Endothelial cell of umbilical vein (primary cell): Measurements from ENCODE around the gene RNF11. TPM values are rescaled to one million over a fixed set of nuclear protein-coding genes. Genes with fewer than 3 reads are reported as not detected.

ENCODE experiments used
- BruUV-seq: library from RNA; stranded (reverse); fragments of 400-500 nt; replicated peaks from 2 replicates; lab custom pipeline; 2021; lab: Mats Ljungman, UMichigan
- CTCF ChIA-PET: fragments of 300-600, 350-600 bp; sonication (Branson Sonifier 250); formaldehyde crosslinking; loops from one replicate; lab custom pipeline; 2021; ENCODE audit warnings: antibody characterized with exemption, inconsistent platforms; lab: Charles Lee
- POLR2A ChIA-PET: fragments of 300-600, 350-600 bp; sonication (Branson Sonifier 250); formaldehyde crosslinking; loops from one replicate; lab custom pipeline; 2021; ENCODE audit warnings: antibody characterized with exemption, inconsistent platforms; lab: Charles Lee
- DNase-seq: peaks from one replicate; pipeline ENCODE4 v3.0.0-alpha.2; 2011; ENCODE audit warnings: low read depth, low spot score
- FAIRE-seq: peaks from 2 replicates; lab custom pipeline; 2011; peaks lifted over from hg19 to GRCh38; lab: Jason Lieb, UNC
- H2AFZ ChIP-seq: 2 replicates; pipeline ENCODE4 v1.6.0; 2012; ENCODE audit warnings: low read depth, low read length, control low read depth, inconsistent platforms
- H3K27ac ChIP-seq: 2 replicates; pipeline ENCODE4 v1.5.1; 2011; ENCODE audit warnings: low read depth, mild to moderate bottlenecking, control low read depth, low read length, moderate library complexity; ENCODE audit not compliant: insufficient read depth
- H3K27me3 ChIP-seq, 2 experiments: 2 replicates each; pipeline versions ENCODE4 v1.6.0 to v1.6.1; 2011; ENCODE audit warnings: low read length in 2 of 2, mixed read lengths in 1 of 2; ENCODE audit not compliant: control insufficient read depth in 2 of 2, insufficient read depth in 2 of 2
- H3K36me3 ChIP-seq, 2 experiments: 2 replicates in 1 of 2; 3 replicates in 1 of 2; pipeline ENCODE4 v1.5.1; 2011; ENCODE audit warnings: low read length in 2 of 2, mild to moderate bottlenecking in 1 of 2, moderate library complexity in 1 of 2; ENCODE audit not compliant: control insufficient read depth in 2 of 2, insufficient read depth in 2 of 2; ENCODE audit errors: extremely low read depth in 1 of 2
- H3K4me1 ChIP-seq: 3 replicates; pipeline ENCODE4 v1.5.1; 2011; ENCODE audit warnings: mild to moderate bottlenecking, low read length; ENCODE audit not compliant: control insufficient read depth, insufficient read depth; ENCODE audit errors: extremely low read depth
- H3K4me2 ChIP-seq: 2 replicates; pipeline ENCODE4 v1.6.1; 2011; ENCODE audit warnings: low read length, control low read depth, mixed read lengths; ENCODE audit not compliant: insufficient read depth
- H3K4me3 ChIP-seq, 3 experiments: fragments of 200-600 bp in 1 of 3; sonication (generic), shearing (Covaris generic) in 1 of 3; replicated peaks in 1 of 3; 2 replicates each; pipeline ENCODE4 v1.5.1; 2011 to 2016; ENCODE audit warnings: control low read depth in 3 of 3, low read length in 3 of 3, mild to moderate bottlenecking in 2 of 3, inconsistent platforms in 1 of 3, low read depth in 1 of 3, moderate library complexity in 1 of 3; ENCODE audit not compliant: insufficient read depth in 1 of 3
- H3K79me2 ChIP-seq: 2 replicates; pipeline ENCODE4 v1.6.0; 2012; ENCODE audit warnings: low read length, inconsistent platforms; ENCODE audit not compliant: control insufficient read depth, insufficient read depth
- H3K9ac ChIP-seq: replicated peaks from 2 replicates; pipeline ENCODE3; 2011; ENCODE audit warnings: low read length, control low read depth; ENCODE audit not compliant: insufficient read depth; ENCODE audit errors: extremely low read depth
- H3K9me1 ChIP-seq: replicated peaks from 3 replicates; pipeline ENCODE4 v1.6.0; 2011; ENCODE audit warnings: mild to moderate bottlenecking, low read length; ENCODE audit not compliant: control insufficient read depth, insufficient read depth; ENCODE audit errors: extremely low read depth
- H3K9me3 ChIP-seq: replicated peaks from 2 replicates; pipeline ENCODE4 v1.5.1; 2012; ENCODE audit warnings: low read length, inconsistent platforms; ENCODE audit not compliant: control insufficient read depth, insufficient read depth
- H4K20me1 ChIP-seq: replicated peaks from 2 replicates; pipeline ENCODE3; 2011; ENCODE audit warnings: mild to moderate bottlenecking, low read length; ENCODE audit not compliant: control insufficient read depth, insufficient read depth; ENCODE audit errors: extremely low read depth
- EZH2 ChIP-seq: IDR thresholded peaks from 2 replicates; pipeline ENCODE4 v1.6.1; 2012; ENCODE audit warnings: borderline replicate concordance, low read depth, mild to moderate bottlenecking, moderate library complexity, low read length, inconsistent platforms; ENCODE audit not compliant: severe bottlenecking
- FOS ChIP-seq: IDR thresholded peaks from 2 replicates; pipeline ENCODE4 v1.6.1; 2011; ENCODE audit warnings: mild to moderate bottlenecking, low read length, moderate library complexity, borderline replicate concordance; ENCODE audit not compliant: insufficient read depth
- GATA2 ChIP-seq: IDR thresholded peaks from 2 replicates; pipeline ENCODE4 v1.7.0; 2011; ENCODE audit warnings: low read depth, mild to moderate bottlenecking, moderate library complexity, mixed read lengths, low read length; ENCODE audit not compliant: insufficient read length, insufficient read depth
- JUN ChIP-seq: IDR thresholded peaks from 2 replicates; pipeline ENCODE4 v1.6.1; 2011; ENCODE audit warnings: borderline replicate concordance, low read depth; ENCODE audit not compliant: insufficient read length, insufficient read depth
- dilution Hi-C: fragments of 300-500 bp; cut with MboI; formaldehyde crosslinking; loops from one replicate; pipeline ENCODE4 v1.15.0; 2019; ENCODE audit warnings: low sequenced_read_pairs; ENCODE audit not compliant: extremely low pct_ligation_motif_present
- intact Hi-C: fragments of 100-400 bp; cut with micrococcal nuclease; formaldehyde crosslinking; loops from one replicate; pipeline ENCODE4 v1.10.0; 2022
- polyA plus RNA-seq, 4 experiments: library from polyadenylated mRNA; depleted of rRNA in 3 of 4; stranded (reverse) in 3 of 4; unstranded in 1 of 4; fragments of >200 nt; gene quantifications; 2 replicates each; pipeline versions ENCODE4 v1.2.1 to v1.2.3, GENCODE V29; 2011 to 2012; ENCODE audit warnings: missing spikeins in 1 of 4
- total RNA-seq: library from RNA; stranded (reverse); gene quantifications from 2 replicates; pipeline ENCODE4 v1.2.3, GENCODE V29; 2021
- TF ChIP-seq, protein P1 (sequence below): IDR thresholded peaks from 2 replicates; pipeline ENCODE4 v1.6.1; 2011; ENCODE audit not compliant: insufficient read depth, insufficient read length
- TF ChIP-seq, protein P2 (sequence below), 2 donors: IDR thresholded peaks; 1 replicate in 1 of 2; 2 replicates in 1 of 2; pipeline ENCODE4 v1.5.1; 2011; ENCODE audit warnings: low read length in 2 of 2, mild to moderate bottlenecking in 2 of 2, moderate library complexity in 2 of 2, control low read depth in 1 of 2, inconsistent platforms in 1 of 2, low read depth in 1 of 2; ENCODE audit not compliant: insufficient read depth in 1 of 2; ENCODE audit errors: extremely low read depth in 1 of 2

RNF11 gene
- total and polyA plus RNA-seq, 2 donors (not counting 3 experiments of a cell fraction or from before 2014, with no cell fraction given) = 75.2 to 82.9 TPM

DNA sequence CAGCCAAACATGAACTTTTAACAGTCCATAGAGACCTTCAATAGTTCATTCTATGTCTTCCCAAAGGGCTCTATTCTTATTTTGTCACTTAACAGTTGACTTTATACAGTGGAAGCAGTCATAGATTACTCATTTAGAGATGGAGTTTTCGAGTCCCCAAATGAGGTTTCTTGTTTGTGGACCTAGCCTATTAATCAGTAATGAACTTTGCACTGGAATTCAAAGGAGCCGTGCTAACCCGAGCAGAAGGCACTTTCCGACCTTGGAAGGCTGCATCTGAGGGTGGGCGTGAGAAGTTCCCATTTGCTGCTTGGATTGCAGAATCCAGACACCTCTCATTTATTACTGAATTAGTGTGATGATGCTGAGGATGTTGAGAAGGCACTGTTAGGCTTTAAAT lies 47.9 kb downstream of the RNF11 start:
- Histone ChIP-seq H3K9me3 (no peaks in the 10 kb centered on the region), H3K4me3 (no peak overlapping the region), H3K9me1 (no peaks in the 10 kb centered on the region), H3K79me2 (no peaks in the 10 kb centered on the region), H3K36me3 (no peaks in the 10 kb centered on the region), H4K20me1 (no peaks in the 10 kb centered on the region), H3K9ac (no peak overlapping the region), H3K27ac (no peak overlapping the region), H3K27me3 (no peaks in the 10 kb centered on the region), H2AFZ (no peak overlapping the region), H3K4me2 (no peak overlapping the region), H3K4me1 (peaks cover 10% of the 10 kb centered on the region)
- TF ChIP-seq JUN = no peak
- no peak for TF ChIP-seq EZH2
- TF ChIP-seq, protein P1, sequence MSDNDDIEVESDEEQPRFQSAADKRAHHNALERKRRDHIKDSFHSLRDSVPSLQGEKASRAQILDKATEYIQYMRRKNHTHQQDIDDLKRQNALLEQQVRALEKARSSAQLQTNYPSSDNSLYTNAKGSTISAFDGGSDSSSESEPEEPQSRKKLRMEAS = no peak
- no peak for TF ChIP-seq GATA2
- no peak for TF ChIP-seq FOS
- TF ChIP-seq, protein P2, sequence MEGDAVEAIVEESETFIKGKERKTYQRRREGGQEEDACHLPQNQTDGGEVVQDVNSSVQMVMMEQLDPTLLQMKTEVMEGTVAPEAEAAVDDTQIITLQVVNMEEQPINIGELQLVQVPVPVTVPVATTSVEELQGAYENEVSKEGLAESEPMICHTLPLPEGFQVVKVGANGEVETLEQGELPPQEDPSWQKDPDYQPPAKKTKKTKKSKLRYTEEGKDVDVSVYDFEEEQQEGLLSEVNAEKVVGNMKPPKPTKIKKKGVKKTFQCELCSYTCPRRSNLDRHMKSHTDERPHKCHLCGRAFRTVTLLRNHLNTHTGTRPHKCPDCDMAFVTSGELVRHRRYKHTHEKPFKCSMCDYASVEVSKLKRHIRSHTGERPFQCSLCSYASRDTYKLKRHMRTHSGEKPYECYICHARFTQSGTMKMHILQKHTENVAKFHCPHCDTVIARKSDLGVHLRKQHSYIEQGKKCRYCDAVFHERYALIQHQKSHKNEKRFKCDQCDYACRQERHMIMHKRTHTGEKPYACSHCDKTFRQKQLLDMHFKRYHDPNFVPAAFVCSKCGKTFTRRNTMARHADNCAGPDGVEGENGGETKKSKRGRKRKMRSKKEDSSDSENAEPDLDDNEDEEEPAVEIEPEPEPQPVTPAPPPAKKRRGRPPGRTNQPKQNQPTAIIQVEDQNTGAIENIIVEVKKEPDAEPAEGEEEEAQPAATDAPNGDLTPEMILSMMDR (IDR thresholded peaks at IDR 0.05; ENCODE audit: extremely low read depth in 1 of 2, insufficient read depth in 1 of 2, low read depth in 1 of 2, low read length in 2 of 2) = no peak
- dilution Hi-C loops (no loop called here), intact Hi-C loops (no loop called here)
- ChIA-PET CTCF (interaction anchor here (1.0 to 1.7 kb wide), 2 partner anchors 13 to 93 kb away, joined by 3 to 5 read pairs; no protein-coding TSS in a partner anchor), POLR2A (interaction anchor here (0.6 kb wide), 1 partner anchor 866 kb away, joined by 6 read pairs; no protein-coding TSS in a partner anchor)
- BruUV-seq = no TSS peak
- no peak for FAIRE-seq
- no peak for DNase-seq
